HEK293 (cell line): ENCODE results near the gene GAL3ST3.

Experiments
- BCL11B ChIP-seq: fragments of 450-650 bp; formaldehyde crosslinking; IDR thresholded peaks from 2 replicates; pipeline ENCODE4 v1.5.1; 2016; ENCODE audit warnings: low read depth, missing biosample characterization, missing genetic modification characterization
- HIC1 ChIP-seq: fragments of 450-650 bp; formaldehyde crosslinking; IDR thresholded peaks from 2 replicates; pipeline ENCODE4 v1.5.1; 2016; ENCODE audit warnings: missing biosample characterization, missing genetic modification characterization
- HOXA7 ChIP-seq: sonication (generic); formaldehyde crosslinking; IDR thresholded peaks from 2 replicates; pipeline ENCODE4 v1.8.1; 2022; ENCODE audit warnings: missing genetic modification reagents, borderline replicate concordance
- IKZF3 ChIP-seq: fragments of 450-650 bp; IDR thresholded peaks from 2 replicates; pipeline ENCODE4 v1.5.0; 2018; ENCODE audit warnings: missing biosample characterization, mild to moderate bottlenecking, missing genetic modification characterization, moderate library complexity
- KLF16 ChIP-seq: fragments of 450-650 bp; formaldehyde crosslinking; IDR thresholded peaks from 2 replicates; pipeline ENCODE4 v1.5.1; 2017; ENCODE audit warnings: missing biosample characterization, missing genetic modification characterization
- MYNN ChIP-seq: fragments of 450-650 bp; formaldehyde crosslinking; IDR thresholded peaks from 2 replicates; pipeline ENCODE4 v1.5.1; 2016; ENCODE audit warnings: missing biosample characterization, missing genetic modification characterization, borderline replicate concordance
- REPIN1 ChIP-seq: fragments of 450-650 bp; formaldehyde crosslinking; IDR thresholded peaks from 2 replicates; pipeline ENCODE4 v1.5.1; 2017; ENCODE audit warnings: missing biosample characterization, missing genetic modification characterization, low read depth
- TRIM28 ChIP-seq: IDR thresholded peaks from 2 replicates; pipeline ENCODE4 v1.6.1; 2011; ENCODE audit warnings: low read length, control low read depth, borderline replicate concordance
- TSHZ1 ChIP-seq: fragments of 450-650 bp; formaldehyde crosslinking; IDR thresholded peaks from 2 replicates; pipeline ENCODE4 v1.5.1; 2016; ENCODE audit warnings: missing biosample characterization, missing genetic modification characterization, borderline replicate concordance
- WT1 ChIP-seq: fragments of 450-650 bp; formaldehyde crosslinking; IDR thresholded peaks from 2 replicates; pipeline ENCODE4 v1.5.1; 2016; ENCODE audit warnings: missing biosample characterization, missing genetic modification characterization
- YY2 ChIP-seq: fragments of 450-650 bp; formaldehyde crosslinking; IDR thresholded peaks from 2 replicates; pipeline ENCODE4 v1.5.1; 2016; ENCODE audit warnings: missing biosample characterization, missing genetic modification characterization
- ZBTB11 ChIP-seq: fragments of 450-650 bp; formaldehyde crosslinking; conservative IDR thresholded peaks from 2 replicates; pipeline ENCODE4 v1.5.1; 2016; ENCODE audit warnings: low read depth, missing biosample characterization, missing genetic modification characterization
- ZFP69B ChIP-seq: fragments of 450-650 bp; formaldehyde crosslinking; IDR thresholded peaks from 2 replicates; pipeline ENCODE4 v1.5.1; 2016; ENCODE audit warnings: missing biosample characterization, missing genetic modification characterization
- ZNF169 ChIP-seq: fragments of 450-650 bp; formaldehyde crosslinking; IDR thresholded peaks from 2 replicates; pipeline ENCODE4 v1.5.1; 2016; ENCODE audit warnings: missing biosample characterization, missing genetic modification characterization
- ZNF19 ChIP-seq: fragments of 450-650 bp; formaldehyde crosslinking; IDR thresholded peaks from 2 replicates; pipeline ENCODE4; 2016; ENCODE audit warnings: missing biosample characterization, missing genetic modification characterization, low read depth
- ZNF214 ChIP-seq: fragments of 450-650 bp; formaldehyde crosslinking; IDR thresholded peaks from 2 replicates; pipeline ENCODE4 v1.5.1; 2017; ENCODE audit warnings: missing biosample characterization, mild to moderate bottlenecking, missing genetic modification characterization, borderline replicate concordance
- ZNF26 ChIP-seq: fragments of 450-650 bp; formaldehyde crosslinking; IDR thresholded peaks from 2 replicates; pipeline ENCODE4 v1.5.1; 2016; ENCODE audit warnings: missing biosample characterization, missing genetic modification characterization
- ZNF292 ChIP-seq: fragments of 450-650 bp; formaldehyde crosslinking; IDR thresholded peaks from 2 replicates; pipeline ENCODE4 v1.5.1; 2016; ENCODE audit warnings: low read depth, missing biosample characterization, missing genetic modification characterization, borderline replicate concordance
- ZNF362 ChIP-seq: fragments of 450-650 bp; formaldehyde crosslinking; IDR thresholded peaks from 2 replicates; pipeline ENCODE4 v1.5.1; 2016; ENCODE audit warnings: missing biosample characterization, missing genetic modification characterization
- ZNF394 ChIP-seq: fragments of 450-650 bp; formaldehyde crosslinking; IDR thresholded peaks from 2 replicates; pipeline ENCODE4 v1.5.1; 2016; ENCODE audit warnings: missing biosample characterization, missing genetic modification characterization, mild to moderate bottlenecking, moderate library complexity, borderline replicate concordance
- ZNF529 ChIP-seq: fragments of 450-650 bp; formaldehyde crosslinking; IDR thresholded peaks from 2 replicates; pipeline ENCODE4 v1.5.1; 2017; ENCODE audit warnings: missing genetic modification characterization, missing biosample characterization; ENCODE audit not compliant: insufficient replicate concordance
- ZNF549 ChIP-seq: fragments of 450-650 bp; IDR thresholded peaks from 2 replicates; pipeline ENCODE4 v1.5.1; 2018; ENCODE audit warnings: missing biosample characterization, missing genetic modification characterization, mild to moderate bottlenecking, inconsistent platforms, moderate library complexity
- ZNF555 ChIP-seq: fragments of 450-650 bp; formaldehyde crosslinking; conservative IDR thresholded peaks from 2 replicates; pipeline ENCODE4 v1.5.1; 2017; ENCODE audit warnings: missing biosample characterization, mild to moderate bottlenecking, missing genetic modification characterization, inconsistent platforms
- ZNF580 ChIP-seq: fragments of 450-650 bp; formaldehyde crosslinking; IDR thresholded peaks from 2 replicates; pipeline ENCODE4 v1.5.1; 2016; ENCODE audit warnings: missing biosample characterization, missing genetic modification characterization
- ZNF623 ChIP-seq: fragments of 450-650 bp; formaldehyde crosslinking; IDR thresholded peaks from 2 replicates; pipeline ENCODE4 v1.5.1; 2016; ENCODE audit warnings: missing biosample characterization, missing genetic modification characterization
- ZNF660 ChIP-seq: fragments of 450-650 bp; IDR thresholded peaks from 2 replicates; pipeline ENCODE4 v1.5.1; 2018; ENCODE audit warnings: missing biosample characterization, mild to moderate bottlenecking, missing genetic modification characterization
- ZNF830 ChIP-seq: fragments of 450-650 bp; IDR thresholded peaks from 2 replicates; pipeline ENCODE4 v1.5.0; 2018; ENCODE audit warnings: missing biosample characterization, missing genetic modification characterization, low read depth, mild to moderate bottlenecking, moderate library complexity
- ZXDB ChIP-seq: fragments of 450-650 bp; formaldehyde crosslinking; IDR thresholded peaks from 2 replicates; pipeline ENCODE4 v1.5.1; 2016; ENCODE audit warnings: missing biosample characterization, missing genetic modification characterization

GAL3ST3 gene

GRCh38 chr11:66082946-66083698, 34.2 kb upstream of the GAL3ST3 start (continued):
- TF ChIP-seq HIC1 (tag by site-specific recombination) (no peak), ZNF394 (tag by site-specific recombination) (no peak), ZFP69B (tag by site-specific recombination) (no peak), ZNF623 (tag by site-specific recombination) (no peak), ZNF26 (no peak), HOXA7 (CRISPR knock-in tag) (no peak), BCL11B (tag by site-specific recombination) (no peak), ZNF362 (tag by site-specific recombination) (no peak), ZNF292 (no peak), YY2 (tag by site-specific recombination) (no peak), ZNF529 (tag by site-specific recombination) (no peak), ZNF660 (peak; percentile 64; the same call in 1 of the 2 replicates), ZNF580 (tag by site-specific recombination) (no peak), WT1 (no peak), MYNN (no peak), ZNF169 (tag by site-specific recombination) (no peak), REPIN1 (tag by site-specific recombination) (no peak), KLF16 (tag by site-specific recombination) (no peak), TRIM28 (no peak), ZNF214 (tag by site-specific recombination) (no peak), TSHZ1 (tag by site-specific recombination) (no peak), ZNF19 (tag by site-specific recombination) (no peak), ZXDB (tag by site-specific recombination) (peak; percentile 28; the same call in 1 of the 2 replicates), IKZF3 (peak; percentile 52; the same call in 1 of the 2 replicates), ZNF549 (tag by site-specific recombination) (no peak), ZNF555 (tag by site-specific recombination) (no peak), ZBTB11 (tag by site-specific recombination) (no peak), ZNF830 (tag by site-specific recombination) (no peak)
